Loucy (cell line): Measurements from ENCODE around the gene NEK4.
A peak's percentile ranks its signal among the peaks of the same experiment; 100 is the strongest.

Experiments
- H2AFZ ChIP-seq: fragments of 200-600 bp; sonication (generic); 2 replicates; pipeline ENCODE4 v1.6.0; 2016; ENCODE audit warnings: antibody characterized with exemption, mild to moderate bottlenecking, low read length, moderate library complexity
- H3F3A ChIP-seq: fragments of 200-600 bp; 2 replicates; pipeline ENCODE4 v1.6.0; 2016; ENCODE audit warnings: antibody characterized with exemption, low read depth, mild to moderate bottlenecking
- H3K27me3 ChIP-seq: fragments of 200-600 bp; sonication (generic); 2 replicates; pipeline ENCODE4 v1.6.1; 2014; ENCODE audit warnings: low read length, mild to moderate bottlenecking; ENCODE audit not compliant: insufficient read depth, poor library complexity, severe bottlenecking
- H3K36me3 ChIP-seq: fragments of 200-600 bp; sonication (generic); 2 replicates; pipeline ENCODE4 v1.6.1; 2016; ENCODE audit warnings: low read length; ENCODE audit not compliant: insufficient read depth
- H3K4me1 ChIP-seq: fragments of 200-600 bp; sonication (generic); 2 replicates; pipeline ENCODE4 v1.5.1; 2014; ENCODE audit warnings: low read length, mild to moderate bottlenecking; ENCODE audit not compliant: insufficient read depth, poor library complexity, severe bottlenecking
- H3K4me2 ChIP-seq: fragments of 200-600 bp; sonication (generic); 2 replicates; pipeline ENCODE4 v1.6.0; 2014; ENCODE audit warnings: antibody characterized with exemption, low read length, low read depth, mild to moderate bottlenecking; ENCODE audit not compliant: poor library complexity, severe bottlenecking
- H3K4me3 ChIP-seq: fragments of 200-600 bp; sonication (generic); 2 replicates; pipeline ENCODE4 v1.5.1; 2014; ENCODE audit warnings: low read length, mild to moderate bottlenecking, mixed read lengths; ENCODE audit not compliant: poor library complexity, severe bottlenecking
- H3K79me2 ChIP-seq: fragments of 200-600 bp; sonication (generic); 2 replicates; pipeline ENCODE4 v1.6.1; 2014; ENCODE audit warnings: low read length; ENCODE audit not compliant: insufficient read depth
- H3K9ac ChIP-seq: fragments of 200-600 bp; sonication (generic); 2 replicates; pipeline ENCODE4 v1.6.0; 2014; ENCODE audit warnings: mild to moderate bottlenecking, low read depth, low read length, moderate library complexity; ENCODE audit not compliant: poor library complexity, severe bottlenecking
- H3K9me2 ChIP-seq: fragments of 200-600 bp; sonication (generic); replicated peaks from 2 replicates; pipeline ENCODE4 v1.6.1; 2016; ENCODE audit warnings: low read depth, low read length, mixed read lengths
- H3K9me3 ChIP-seq: fragments of 200-600 bp; sonication (generic); 2 replicates; pipeline ENCODE4 v1.6.1; 2014; ENCODE audit warnings: mild to moderate bottlenecking, antibody characterized with exemption, low read length, low read depth; ENCODE audit not compliant: insufficient read depth
- H4K20me1 ChIP-seq: fragments of 200-600 bp; sonication (generic); 2 replicates; pipeline ENCODE4 v1.6.0; 2014; ENCODE audit warnings: antibody characterized with exemption, low read length, mild to moderate bottlenecking; ENCODE audit not compliant: insufficient read depth, poor library complexity, severe bottlenecking
- CTCF ChIP-seq: fragments of 200-600 bp; sonication (generic); conservative IDR thresholded peaks from 2 replicates; pipeline ENCODE4 v1.5.1; 2014; ENCODE audit warnings: mild to moderate bottlenecking, antibody characterized with exemption, low read length
- EZH2phosphoT487 ChIP-seq: fragments of 200-600 bp; IDR thresholded peaks from 2 replicates; pipeline ENCODE4 v1.6.1; 2018; ENCODE audit warnings: antibody characterized with exemption, mild to moderate bottlenecking, moderate library complexity, borderline replicate concordance

Gene NEK4

GRCh38 chr3:52742418-52743041 lies 28.2 kb downstream of the NEK4 start:
- Histone ChIP-seq H3K9me2 (no peaks in the 10 kb centered on the region), H4K20me1 (no peaks in the 10 kb centered on the region), H3K9me3 (no peaks in the 10 kb centered on the region), H3K36me3 (peaks cover 42% of the 10 kb centered on the region; the same call in 1 of the 2 replicates), H2AFZ (no peak overlapping the region), H3K27me3 (no peaks in the 10 kb centered on the region), H3F3A (no peaks in the 10 kb centered on the region), H3K4me2 (no peak overlapping the region), H3K4me3 (no peak overlapping the region), H3K79me2 (no peaks in the 10 kb centered on the region), H3K4me1 (no peaks in the 10 kb centered on the region), H3K9ac (no peak overlapping the region)
- TF ChIP-seq CTCF, result peak; percentile 73
- TF ChIP-seq EZH2phosphoT487, result no peak

GRCh38 chr3:52739730-52740129 lies 31.0 kb downstream of the NEK4 start:
- H3K4me1 ChIP-seq, result no peaks in the 10 kb centered on the region
- H3K4me3 ChIP-seq, result no peak overlapping the region
- no peaks in the 10 kb centered on the region for H3K27me3 ChIP-seq
- no peaks in the 10 kb centered on the region for H3K9me3 ChIP-seq
- H3K79me2 ChIP-seq, result no peaks in the 10 kb centered on the region
- no peaks in the 10 kb centered on the region for H3F3A ChIP-seq
- H3K9me2 ChIP-seq, result no peaks in the 10 kb centered on the region
- no peaks in the 10 kb centered on the region for H4K20me1 ChIP-seq
- H2AFZ ChIP-seq, result no peak overlapping the region
- no peak overlapping the region for H3K4me2 ChIP-seq
- TF ChIP-seq EZH2phosphoT487, result no peak
- TF ChIP-seq CTCF, result no peak
- H3K36me3 ChIP-seq, result peaks cover 34% of the 10 kb centered on the region; the same call in 1 of the 2 replicates
- H3K9ac ChIP-seq, result no peak overlapping the region

DNA sequence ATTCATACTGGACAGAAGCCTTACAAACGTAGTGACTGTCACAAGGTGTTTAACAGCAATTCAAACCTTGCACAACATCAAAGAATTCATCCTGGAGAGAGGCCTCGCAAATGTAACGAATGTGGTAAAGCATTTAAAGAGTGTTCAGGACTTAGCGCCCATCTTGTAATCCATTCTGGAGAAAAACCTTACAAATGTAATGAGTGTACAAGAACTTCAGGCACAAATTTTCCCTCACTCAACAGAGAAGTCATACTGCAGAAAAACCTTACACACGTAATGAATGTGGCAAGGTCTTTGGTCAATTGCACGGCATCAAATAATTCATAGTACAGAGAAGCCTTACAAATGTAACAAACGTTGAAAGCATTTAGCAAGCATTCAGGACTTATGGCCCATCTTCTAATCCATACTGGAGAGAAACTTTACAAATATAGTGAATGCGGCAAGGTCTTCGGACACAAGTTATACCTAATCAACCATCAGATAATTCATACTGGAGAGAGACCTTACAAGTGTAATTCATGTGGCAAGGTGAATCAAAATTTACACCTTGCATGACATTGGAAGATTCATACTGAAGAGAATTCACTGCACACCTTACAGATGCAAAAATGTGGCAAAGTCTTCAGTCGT lies 37.4 kb downstream of the NEK4 start:
- TF ChIP-seq CTCF (no peak), EZH2phosphoT487 (no peak)
- H4K20me1 ChIP-seq, result no peaks in the 10 kb centered on the region

More for the DNA sequence above, 37.4 kb downstream of the NEK4 start:
- H3K27me3 ChIP-seq, result no peaks in the 10 kb centered on the region
- peaks cover 5% of the 10 kb centered on the region for H3K4me1 ChIP-seq
- H3K4me2 ChIP-seq, result no peak overlapping the region
- H3K9ac ChIP-seq, result no peak overlapping the region
- no peak overlapping the region for H3K4me3 ChIP-seq
- no peak overlapping the region for H2AFZ ChIP-seq
- H3K36me3 ChIP-seq, result peaks cover 18% of the 10 kb centered on the region; the same call in 1 of the 2 replicates
- no peaks in the 10 kb centered on the region for H3F3A ChIP-seq
- H3K79me2 ChIP-seq, result no peaks in the 10 kb centered on the region
- H3K9me2 ChIP-seq, result no peaks in the 10 kb centered on the region
- H3K9me3 ChIP-seq, result peaks cover 6% of the 10 kb centered on the region; the same call in 1 of the 2 replicates
